Sigmoid colon (tissue), 7 donors: ENCODE measurements around the gene SPPL3. TPM values are rescaled to one million over a fixed set of nuclear protein-coding genes. Genes with fewer than 3 reads are reported as not detected.

Source experiments
- DNase-seq: peaks from one replicate; pipeline ENCODE4 v3.0.0-alpha.2; 2019
- H3K27ac ChIP-seq, 4 donors: fragments of 200-600 bp; sonication (generic); one replicate each; pipeline ENCODE4 v1.5.1; 2016 to 2019; ENCODE audit warnings: mild to moderate bottlenecking in 1 of 4
- H3K27me3 ChIP-seq, 3 donors: fragments of 200-600 bp; sonication (generic); one replicate each; pipeline ENCODE4 v1.5.1; 2019; ENCODE audit warnings: mild to moderate bottlenecking in 1 of 3
- H3K36me3 ChIP-seq, 4 donors: fragments of 200-600 bp; sonication (generic); one replicate each; pipeline ENCODE4 v1.5.1; 2016 to 2019
- H3K4me1 ChIP-seq, 4 donors: fragments of 200-600 bp; sonication (generic); one replicate each; pipeline ENCODE4 v1.5.1; 2017 to 2019
- H3K4me3 ChIP-seq, 4 donors: fragments of 200-600 bp; sonication (generic); one replicate each; pipeline ENCODE4 v1.5.1; 2017 to 2019; ENCODE audit warnings: mild to moderate bottlenecking in 2 of 4, moderate library complexity in 1 of 4
- H3K9me3 ChIP-seq, 4 donors: fragments of 200-600 bp in 3 of 4; sonication (generic) in 3 of 4; one replicate each; pipeline versions ENCODE4 v1.5.1 to v1.6.1; 2013 to 2019
- EP300 ChIP-seq, 4 donors: sonication (generic); formaldehyde crosslinking; IDR thresholded peaks; one replicate each; pipeline ENCODE4 v1.6.1; 2017; ENCODE audit warnings: antibody characterized with exemption in 4 of 4
- POLR2A ChIP-seq, 2 donors: fragments of 450-650 bp; IDR thresholded peaks; one replicate each; pipeline ENCODE4 v1.6.1; 2016; ENCODE audit warnings: antibody characterized with exemption in 2 of 2, mild to moderate bottlenecking in 2 of 2, moderate library complexity in 2 of 2
- POLR2AphosphoS5 ChIP-seq, 4 donors: sonication (generic); formaldehyde crosslinking; IDR thresholded peaks; one replicate each; pipeline ENCODE4 v1.6.1; 2017; ENCODE audit warnings: antibody characterized with exemption in 4 of 4
- whole genome bisulfite sequencing, 2 donors: extraction: QIAGEN DNeasy Blood & Tissue Kit; methylation state at CpG; one replicate each; pipeline ENCODE4 v1.1.7; 2013; 5-methylcytosine and 5-hydroxymethylcytosine counted together
- intact Hi-C: fragments of 100-400 bp; cut with DNase I; formaldehyde crosslinking; loops from one replicate; pipeline ENCODE4 v1.15.1; 2023
- polyA plus RNA-seq, 3 donors: library from polyadenylated mRNA; stranded (reverse); fragments of 200-250 nt; gene quantifications; one replicate each; pipeline ENCODE4 v1.2.3, GENCODE V29; 2013
- total RNA-seq, 4 donors: library from RNA; depleted of rRNA; stranded (reverse); fragments of >200 nt; gene quantifications; one replicate each; pipeline ENCODE4 v1.1.0, GENCODE V29; 2016
- TF ChIP-seq, protein P1 (sequence below), 4 experiments: fragments of 450-650 bp in 3 of 4; fragments of 200-600 bp in 1 of 4; IDR thresholded peaks; one replicate each; pipeline ENCODE4 v1.5.1; 2016 to 2019; ENCODE audit warnings: antibody characterized with exemption in 4 of 4, mild to moderate bottlenecking in 3 of 4, moderate library complexity in 2 of 4
- donor health status: healthy with polysubstance abuse.
- donor health status: Bipolar disorder and iron deficiency.
- donor health status: healthy.

Gene SPPL3
- total and polyA plus RNA-seq, 7 donors, result 8.6 to 28.0 (median 19.3) TPM

DNA sequence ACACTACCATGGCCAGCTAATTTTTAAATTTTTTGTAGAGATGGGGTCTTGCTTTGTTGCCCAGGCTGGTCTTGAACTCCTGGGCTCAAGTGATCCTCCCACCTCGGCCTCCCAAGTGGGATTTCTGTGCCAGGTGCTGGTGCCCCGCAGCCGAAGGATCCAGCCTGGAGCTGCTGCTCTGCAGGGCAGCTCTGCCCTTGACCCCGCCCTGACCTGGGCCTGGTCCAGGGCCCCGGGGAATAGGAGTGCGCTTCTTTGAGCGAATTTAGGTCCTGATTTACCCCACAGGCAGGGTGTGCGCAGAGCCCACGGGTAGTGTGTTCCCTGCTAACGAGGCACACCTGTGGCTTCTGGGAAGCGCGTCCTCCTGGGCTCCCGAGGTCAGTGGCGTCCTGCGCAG is 163.3 kb downstream of the SPPL3 start:
- H3K4me1 ChIP-seq, result no peaks in the 10 kb centered on the region
- H3K9me3 ChIP-seq, result no peaks in the 10 kb centered on the region
- no peak overlapping the region for H3K4me3 ChIP-seq
- no peaks in the 10 kb centered on the region for H3K27me3 ChIP-seq
- DNase-seq, result no peak
- intact Hi-C loops, result no loop called here
- peaks cover 0 to 17% (median 8%) of the 10 kb centered on the region in 4 donors for H3K36me3 ChIP-seq
- WGBS, 2 donors, result 89 to 94% methylated on average over 15 of the region's 15 CpGs
- no peak for TF ChIP-seq POLR2AphosphoS5 (IDR thresholded peaks at IDR 0.05)
- TF ChIP-seq EP300 (IDR thresholded peaks at IDR 0.05), result no peak
- TF ChIP-seq POLR2A (IDR thresholded peaks at IDR 0.05), result no peak
- TF ChIP-seq, protein P1, sequence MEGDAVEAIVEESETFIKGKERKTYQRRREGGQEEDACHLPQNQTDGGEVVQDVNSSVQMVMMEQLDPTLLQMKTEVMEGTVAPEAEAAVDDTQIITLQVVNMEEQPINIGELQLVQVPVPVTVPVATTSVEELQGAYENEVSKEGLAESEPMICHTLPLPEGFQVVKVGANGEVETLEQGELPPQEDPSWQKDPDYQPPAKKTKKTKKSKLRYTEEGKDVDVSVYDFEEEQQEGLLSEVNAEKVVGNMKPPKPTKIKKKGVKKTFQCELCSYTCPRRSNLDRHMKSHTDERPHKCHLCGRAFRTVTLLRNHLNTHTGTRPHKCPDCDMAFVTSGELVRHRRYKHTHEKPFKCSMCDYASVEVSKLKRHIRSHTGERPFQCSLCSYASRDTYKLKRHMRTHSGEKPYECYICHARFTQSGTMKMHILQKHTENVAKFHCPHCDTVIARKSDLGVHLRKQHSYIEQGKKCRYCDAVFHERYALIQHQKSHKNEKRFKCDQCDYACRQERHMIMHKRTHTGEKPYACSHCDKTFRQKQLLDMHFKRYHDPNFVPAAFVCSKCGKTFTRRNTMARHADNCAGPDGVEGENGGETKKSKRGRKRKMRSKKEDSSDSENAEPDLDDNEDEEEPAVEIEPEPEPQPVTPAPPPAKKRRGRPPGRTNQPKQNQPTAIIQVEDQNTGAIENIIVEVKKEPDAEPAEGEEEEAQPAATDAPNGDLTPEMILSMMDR (IDR thresholded peaks at IDR 0.05), result no peak
- H3K27ac ChIP-seq, result no peak overlapping the region

DNA sequence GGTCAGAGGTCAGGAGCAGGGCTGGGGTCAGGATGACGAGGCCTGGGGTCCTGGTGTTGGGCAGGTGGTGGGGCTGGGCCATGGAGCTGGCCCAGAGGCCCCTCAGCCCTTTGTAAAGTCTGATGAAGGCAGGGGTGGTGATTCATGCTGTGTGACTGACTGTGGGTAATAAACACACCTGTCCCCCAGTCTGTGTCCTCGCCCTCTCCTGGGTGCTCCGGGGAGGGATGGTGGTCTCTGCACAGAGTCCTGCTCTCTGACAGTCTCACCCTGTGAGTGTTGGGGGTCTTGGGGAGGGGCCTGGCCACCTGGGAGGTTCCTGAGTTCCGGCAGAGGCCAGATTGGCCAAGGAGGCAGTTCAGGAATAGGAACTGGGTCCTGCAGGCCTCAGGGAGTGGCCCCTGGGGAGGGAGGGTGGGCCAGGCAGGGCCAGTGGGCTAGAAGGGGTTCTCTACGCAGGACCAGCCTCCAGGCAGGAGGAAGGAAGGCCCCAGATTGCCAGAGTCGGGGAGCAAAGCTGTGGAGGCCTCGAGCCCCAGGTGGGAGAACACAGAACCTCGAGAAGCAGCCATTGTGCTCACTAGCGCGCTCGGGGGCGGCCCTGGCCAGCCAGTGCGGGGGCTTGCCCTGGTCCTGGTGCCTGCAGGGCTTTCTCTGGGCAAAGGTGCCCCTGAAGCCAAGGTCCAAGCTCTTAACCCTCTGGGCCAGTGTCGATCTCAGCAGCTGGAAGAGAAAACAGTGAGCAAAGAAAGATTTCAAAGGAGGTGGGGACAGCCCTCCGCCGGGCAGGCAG is 164.1 kb downstream of the SPPL3 start:
- 81 to 86% methylated on average over 16 of the region's 16 CpGs for WGBS, 2 donors
- peaks cover 0 to 17% (median 8%) of the 10 kb centered on the region in 4 donors for H3K36me3 ChIP-seq
- TF ChIP-seq, protein P1 (IDR thresholded peaks at IDR 0.05), result no peak
- H3K27me3 ChIP-seq, result no peaks in the 10 kb centered on the region
- H3K4me3 ChIP-seq, result no peak overlapping the region
- no peaks in the 10 kb centered on the region for H3K9me3 ChIP-seq
- no peaks in the 10 kb centered on the region for H3K4me1 ChIP-seq
- H3K27ac ChIP-seq, result no peak overlapping the region
- DNase-seq, result no peak
- intact Hi-C loops, result no loop called here

DNA sequence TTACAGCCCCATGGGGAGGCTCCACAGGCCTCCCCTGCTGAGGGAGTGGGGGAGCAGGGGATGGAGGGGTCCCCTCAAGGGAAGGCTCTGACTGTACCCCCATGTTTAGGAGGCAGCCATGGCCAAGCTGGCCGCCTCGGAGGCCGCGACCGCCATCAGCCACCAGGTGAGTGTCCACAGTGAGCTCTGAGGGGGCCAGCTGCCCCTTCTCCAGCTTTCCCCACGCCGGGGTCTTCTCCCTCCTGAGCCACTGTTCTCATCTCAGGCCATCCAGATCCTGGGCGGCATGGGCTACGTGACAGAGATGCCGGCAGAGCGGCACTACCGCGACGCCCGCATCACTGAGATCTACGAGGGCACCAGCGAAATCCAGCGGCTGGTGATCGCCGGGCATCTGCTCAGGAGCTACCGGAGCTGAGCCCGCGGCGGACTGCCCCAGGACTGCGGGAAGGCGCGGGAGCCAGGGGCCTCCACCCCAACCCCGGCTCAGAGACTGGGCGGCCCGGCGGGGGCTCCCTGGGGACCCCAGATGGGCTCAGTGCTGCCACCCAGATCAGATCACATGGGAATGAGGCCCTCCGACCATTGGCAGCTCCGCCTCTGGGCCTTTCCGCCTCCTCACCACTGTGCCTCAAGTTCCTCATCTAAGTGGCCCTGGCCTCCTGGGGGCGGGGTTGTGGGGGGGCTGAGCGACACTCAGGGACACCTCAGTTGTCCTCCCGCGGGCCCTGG is 165.0 kb downstream of the SPPL3 start:
- Histone ChIP-seq H3K27ac (no peak overlapping the region), H3K4me1 (no peaks in the 10 kb centered on the region), H3K9me3 (no peaks in the 10 kb centered on the region), H3K36me3 (peaks cover 0 to 17% (median 8%) of the 10 kb centered on the region in 4 donors), H3K27me3 (no peaks in the 10 kb centered on the region), H3K4me3 (no peak overlapping the region)
- TF ChIP-seq EP300 (IDR thresholded peaks at IDR 0.05) (no peak), POLR2AphosphoS5 (IDR thresholded peaks at IDR 0.05) (no peak), POLR2A (IDR thresholded peaks at IDR 0.05) (no peak)
- TF ChIP-seq, protein P1 (IDR thresholded peaks at IDR 0.05), result no peak
- intact Hi-C loops, result no loop called here
- 95 to 96% methylated on average over 38 of the region's 38 CpGs for WGBS, 2 donors
- DNase-seq, result no peak

DNA sequence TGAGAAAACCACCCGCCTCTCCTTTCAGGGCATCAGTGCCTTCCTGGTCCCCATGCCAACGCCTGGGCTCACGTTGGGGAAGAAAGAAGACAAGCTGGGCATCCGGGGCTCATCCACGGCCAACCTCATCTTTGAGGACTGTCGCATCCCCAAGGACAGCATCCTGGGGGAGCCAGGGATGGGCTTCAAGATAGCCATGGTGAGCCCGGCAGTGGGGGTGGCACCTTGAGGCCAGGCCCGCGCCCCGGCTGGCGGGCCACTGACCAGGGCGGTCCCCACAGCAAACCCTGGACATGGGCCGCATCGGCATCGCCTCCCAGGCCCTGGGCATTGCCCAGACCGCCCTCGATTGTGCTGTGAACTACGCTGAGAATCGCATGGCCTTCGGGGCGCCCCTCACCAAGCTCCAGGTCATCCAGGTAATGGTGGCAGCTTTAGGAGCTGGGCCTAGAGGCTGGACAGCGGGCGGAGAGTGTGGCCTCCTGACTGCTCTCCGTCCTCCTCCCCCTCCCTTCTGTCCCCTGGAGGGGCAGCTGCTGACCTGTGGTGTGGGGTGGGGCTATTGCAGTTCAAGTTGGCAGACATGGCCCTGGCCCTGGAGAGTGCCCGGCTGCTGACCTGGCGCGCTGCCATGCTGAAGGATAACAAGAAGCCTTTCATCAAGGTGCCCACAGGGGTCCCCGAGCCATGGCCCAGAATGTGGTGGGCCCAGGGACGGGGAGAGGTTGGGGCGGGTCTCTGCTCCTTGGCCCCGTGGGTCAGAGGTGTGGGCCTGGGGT is 165.7 kb downstream of the SPPL3 start:
- intact Hi-C loops, result no loop called here
- WGBS, 2 donors, result 90 to 93% methylated on average over 31 of the region's 31 CpGs
- no peaks in the 10 kb centered on the region for H3K9me3 ChIP-seq
- no peak overlapping the region for H3K27ac ChIP-seq
- no peak for TF ChIP-seq POLR2AphosphoS5 (IDR thresholded peaks at IDR 0.05)
- TF ChIP-seq, protein P1 (IDR thresholded peaks at IDR 0.05), result no peak
- TF ChIP-seq EP300 (IDR thresholded peaks at IDR 0.05), result no peak
- TF ChIP-seq POLR2A (IDR thresholded peaks at IDR 0.05), result no peak
- H3K4me1 ChIP-seq, result no peaks in the 10 kb centered on the region
- no peak for DNase-seq
- no peak overlapping the region for H3K4me3 ChIP-seq
- peaks cover 0 to 17% (median 8%) of the 10 kb centered on the region in 4 donors for H3K36me3 ChIP-seq
- H3K27me3 ChIP-seq, result no peaks in the 10 kb centered on the region
